Osteoblast (primary cell): Measurements from ENCODE around the gene TCEA2. TPM values are rescaled to one million over a fixed set of nuclear protein-coding genes. Genes with fewer than 3 reads are reported as not detected.

Experiments
- DNase-seq: peaks from one replicate; pipeline ENCODE4 v3.0.0; 2011; ENCODE audit warnings: low spot score, mixed read lengths; ENCODE audit not compliant: insufficient read length; ENCODE audit errors: missing footprints
- H2AFZ ChIP-seq: 2 replicates; pipeline ENCODE4 v1.6.0; 2011; ENCODE audit warnings: mild to moderate bottlenecking, low read length
- H3K27ac ChIP-seq: 2 replicates; pipeline ENCODE4 v1.5.1; 2011; ENCODE audit warnings: mild to moderate bottlenecking, low read depth, low read length, moderate library complexity
- H3K27me3 ChIP-seq: 2 replicates; pipeline ENCODE4 v1.6.0; 2012; ENCODE audit warnings: mild to moderate bottlenecking, control low read depth, inconsistent platforms, low read length, moderate library complexity; ENCODE audit not compliant: insufficient read depth
- H3K36me3 ChIP-seq: 2 replicates; pipeline ENCODE4 v1.5.1; 2011; ENCODE audit warnings: mild to moderate bottlenecking, low read length, control low read depth, moderate library complexity; ENCODE audit not compliant: insufficient read depth
- H3K4me1 ChIP-seq: 2 replicates; pipeline ENCODE4 v1.5.1; 2011; ENCODE audit warnings: mild to moderate bottlenecking, low read length, control low read depth, moderate library complexity; ENCODE audit not compliant: insufficient read depth
- H3K4me2 ChIP-seq: 2 replicates; pipeline ENCODE4 v1.6.0; 2011; ENCODE audit warnings: mild to moderate bottlenecking, low read length; ENCODE audit not compliant: insufficient read depth
- H3K4me3 ChIP-seq: fragments of 200-600 bp; sonication (generic); 3 replicates; pipeline ENCODE4 v1.5.1; 2012; ENCODE audit warnings: mild to moderate bottlenecking, low read length, inconsistent platforms; ENCODE audit not compliant: insufficient read depth
- H3K79me2 ChIP-seq: 2 replicates; pipeline ENCODE4 v1.6.0; 2012; ENCODE audit warnings: mild to moderate bottlenecking, low read length, control low read depth, inconsistent platforms; ENCODE audit not compliant: insufficient read depth
- H3K9me3 ChIP-seq: 2 replicates; pipeline ENCODE4 v1.5.1; 2011; ENCODE audit warnings: low read depth, low read length, control low read depth
- H4K20me1 ChIP-seq: 2 replicates; pipeline ENCODE4 v1.6.0; 2012; ENCODE audit warnings: mild to moderate bottlenecking, low read length, control low read depth; ENCODE audit not compliant: insufficient read depth
- CTCF ChIP-seq: IDR thresholded peaks from 2 replicates; pipeline ENCODE4 v1.5.1; 2011; ENCODE audit warnings: mild to moderate bottlenecking, low read depth, low read length, moderate library complexity; ENCODE audit errors: extremely low read depth
- total RNA-seq: library from RNA; depleted of rRNA; stranded (reverse); fragments of >200 nt; gene quantifications from 2 replicates; pipeline ENCODE4 v1.2.3, GENCODE V29; 2012

Gene TCEA2
- total RNA-seq, 1 donor: 31.5 TPM

- Histone ChIP-seq H3K4me2 (no peak within 1 kb of the TSS), H3K9me3 (no peaks in the 10 kb centered on the region), H3K27me3 (peaks cover 20% of the 10 kb centered on the region), H4K20me1 (no peaks in the 10 kb centered on the region), H3K79me2 (no peaks in the 10 kb centered on the region), H3K27ac (no peak within 1 kb of the TSS), H3K4me1 (no peaks in the 10 kb centered on the region), H2AFZ (no peak within 1 kb of the TSS), H3K4me3 (no peak within 1 kb of the TSS), H3K36me3 (no peaks in the 10 kb centered on the region)
- peak; percentile 83 for DNase-seq
- TF ChIP-seq CTCF: no peak
These were observed 44.2 kb downstream of the TCEA2 start, which contains the start of gene NPBWR2 for GRCh38 chr20:64106981-64107735. Gene NPBWR2 (minus strand): TSS chr20:64107565. CDS start chr20:64106831, 734 bp downstream.

- H3K9me3 ChIP-seq: no peaks in the 10 kb centered on the region
- H3K36me3 ChIP-seq: no peaks in the 10 kb centered on the region
- no peak for TF ChIP-seq CTCF
- H3K4me2 ChIP-seq: no peak overlapping the region
- no peak overlapping the region for H3K4me3 ChIP-seq
- no peaks in the 10 kb centered on the region for H3K79me2 ChIP-seq
- H3K27me3 ChIP-seq: peaks cover 15% of the 10 kb centered on the region
- H3K4me1 ChIP-seq: no peaks in the 10 kb centered on the region
- no peak overlapping the region for H3K27ac ChIP-seq
- no peak overlapping the region for H2AFZ ChIP-seq
- H4K20me1 ChIP-seq: no peaks in the 10 kb centered on the region
- DNase-seq: peak; percentile 38
These were observed 44.9 kb downstream of the TCEA2 start for GRCh38 chr20:64107736-64108457.

- no peaks in the 10 kb centered on the region for H3K4me1 ChIP-seq
- no peak overlapping the region for H3K4me2 ChIP-seq
- H2AFZ ChIP-seq: no peak overlapping the region
- no peaks in the 10 kb centered on the region for H3K36me3 ChIP-seq
- peak; percentile 85 for DNase-seq
- no peak overlapping the region for H3K4me3 ChIP-seq
- no peaks in the 10 kb centered on the region for H3K79me2 ChIP-seq
- no peak overlapping the region for H3K27ac ChIP-seq
- TF ChIP-seq CTCF: no peak
- no peaks in the 10 kb centered on the region for H3K9me3 ChIP-seq
- H3K27me3 ChIP-seq: peaks cover 4% of the 10 kb centered on the region
- H4K20me1 ChIP-seq: no peaks in the 10 kb centered on the region
These were observed 46.0 kb downstream of the TCEA2 start for GRCh38 chr20:64108731-64109681.
